ENCODE results near the gene QRFP.

QRFP gene

DNA sequence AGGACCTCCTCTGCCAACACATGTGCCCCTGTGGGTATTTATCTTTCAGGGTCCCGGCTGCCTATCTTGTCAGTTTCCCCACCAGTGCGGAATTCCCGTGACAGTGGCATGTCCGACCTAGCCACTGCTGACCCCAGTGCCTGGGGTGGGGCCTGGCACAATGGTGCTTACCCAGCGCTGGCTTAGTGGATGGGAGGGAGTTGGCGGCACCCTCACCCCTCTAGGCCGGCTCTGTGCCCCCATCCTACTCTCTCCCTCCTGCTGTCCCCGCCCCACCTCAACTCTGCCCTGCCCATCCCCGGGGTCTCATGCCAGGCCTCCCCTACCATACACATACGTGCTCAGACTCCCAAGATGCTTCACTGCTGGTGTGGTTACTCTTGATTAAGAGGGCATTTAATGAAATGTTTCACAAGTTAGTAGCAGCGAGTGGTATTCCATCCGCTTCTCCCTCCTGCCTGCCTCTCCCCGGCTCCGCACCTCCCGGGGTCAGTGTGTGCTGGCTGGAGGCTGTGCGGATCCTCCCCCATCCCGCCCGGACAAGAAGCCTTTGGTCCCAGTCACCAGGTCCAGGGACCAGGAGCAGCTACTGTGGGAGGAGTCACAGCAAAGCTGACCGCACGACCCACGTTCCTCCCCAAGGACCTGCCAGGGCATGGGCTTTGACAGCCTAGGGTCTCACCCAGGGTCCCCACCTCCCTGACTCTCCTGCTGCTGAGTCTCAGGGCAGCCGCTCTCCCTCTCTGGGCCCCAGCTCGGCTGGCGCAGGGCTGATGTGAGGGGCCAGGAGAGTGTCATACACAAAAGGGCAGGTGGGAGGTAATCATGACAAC, 9.5 kb upstream of the QRFP start:
- Histone ChIP-seq H3K4me1 (ENCODE audit: low read length) (no peaks in the 10 kb centered on the region), H3K4me2 (ENCODE audit: low read length) (no peak overlapping the region), H3K27ac (ENCODE audit: low read length) (no peak overlapping the region), H4K20me1 (ENCODE audit: insufficient read depth, low read length) (no peaks in the 10 kb centered on the region), H3K9ac (ENCODE audit: low read length) (no peak overlapping the region), H3K36me3 (replicated peaks; ENCODE audit: low read depth, low read length) (no peaks in the 10 kb centered on the region), H2AFZ (ENCODE audit: low read depth, low read length) (no peak overlapping the region), H3K4me3 (ENCODE audit: low read length) (no peak overlapping the region), H3K9me3 (ENCODE audit: insufficient read depth, low read length) (no peaks in the 10 kb centered on the region), H3K27me3 (ENCODE audit: low read depth, low read length) (peaks cover 18% of the 10 kb centered on the region; the same call in 1 of the 2 replicates), H3K79me2 (ENCODE audit: low read length) (no peaks in the 10 kb centered on the region)
- TF ChIP-seq EZH2phosphoT487 (IDR thresholded peaks at IDR 0.05; ENCODE audit: low read depth), result no peak
- TF ChIP-seq, protein P1, sequence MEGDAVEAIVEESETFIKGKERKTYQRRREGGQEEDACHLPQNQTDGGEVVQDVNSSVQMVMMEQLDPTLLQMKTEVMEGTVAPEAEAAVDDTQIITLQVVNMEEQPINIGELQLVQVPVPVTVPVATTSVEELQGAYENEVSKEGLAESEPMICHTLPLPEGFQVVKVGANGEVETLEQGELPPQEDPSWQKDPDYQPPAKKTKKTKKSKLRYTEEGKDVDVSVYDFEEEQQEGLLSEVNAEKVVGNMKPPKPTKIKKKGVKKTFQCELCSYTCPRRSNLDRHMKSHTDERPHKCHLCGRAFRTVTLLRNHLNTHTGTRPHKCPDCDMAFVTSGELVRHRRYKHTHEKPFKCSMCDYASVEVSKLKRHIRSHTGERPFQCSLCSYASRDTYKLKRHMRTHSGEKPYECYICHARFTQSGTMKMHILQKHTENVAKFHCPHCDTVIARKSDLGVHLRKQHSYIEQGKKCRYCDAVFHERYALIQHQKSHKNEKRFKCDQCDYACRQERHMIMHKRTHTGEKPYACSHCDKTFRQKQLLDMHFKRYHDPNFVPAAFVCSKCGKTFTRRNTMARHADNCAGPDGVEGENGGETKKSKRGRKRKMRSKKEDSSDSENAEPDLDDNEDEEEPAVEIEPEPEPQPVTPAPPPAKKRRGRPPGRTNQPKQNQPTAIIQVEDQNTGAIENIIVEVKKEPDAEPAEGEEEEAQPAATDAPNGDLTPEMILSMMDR (IDR thresholded peaks at IDR 0.05; ENCODE audit: low read depth, low read length), result no peak

DNA sequence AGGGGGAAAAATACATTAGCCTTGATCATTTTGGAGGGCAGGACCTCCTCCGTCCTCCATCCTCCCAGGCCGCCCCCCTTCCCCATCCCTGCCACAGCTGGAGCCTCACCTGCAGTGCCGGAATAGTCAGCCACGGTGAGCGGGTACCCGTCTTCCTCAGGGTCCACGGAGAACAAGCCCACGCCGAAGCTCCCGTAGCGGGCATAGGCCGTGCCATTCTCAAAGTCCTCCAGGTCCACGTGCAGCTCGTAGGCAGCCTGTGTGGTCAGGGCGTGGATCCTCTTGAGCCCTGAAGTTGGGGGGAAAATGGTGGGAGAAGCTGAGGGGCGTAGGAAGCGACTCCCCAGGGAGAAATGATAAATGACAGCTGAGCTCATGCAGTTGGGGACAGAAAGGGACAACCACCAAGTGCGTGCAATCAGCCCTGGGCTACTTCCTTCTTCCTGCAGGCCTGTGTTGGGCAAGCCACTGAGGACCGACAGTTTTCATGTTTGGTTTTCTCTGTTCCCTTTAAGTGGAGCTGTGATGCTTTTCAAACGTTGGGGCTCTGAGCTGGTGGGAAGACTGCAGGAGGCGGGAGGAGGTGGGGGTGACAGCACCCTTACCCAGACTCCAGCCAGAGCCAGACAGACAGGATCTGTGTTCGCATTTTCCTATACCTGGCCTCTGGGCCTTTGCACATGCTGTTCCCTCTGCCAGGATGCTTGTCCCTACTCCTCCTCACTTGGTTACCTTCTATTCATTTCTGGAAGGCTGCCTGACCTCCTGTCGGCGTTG, 8.7 kb upstream of the QRFP start:
- no peak overlapping the region for H3K4me2 ChIP-seq (ENCODE audit: low read length)
- H4K20me1 ChIP-seq (ENCODE audit: insufficient read depth, low read length), result no peaks in the 10 kb centered on the region
- H3K27me3 ChIP-seq (ENCODE audit: low read depth, low read length), result peaks cover 26% of the 10 kb centered on the region
- no peak overlapping the region for H3K27ac ChIP-seq (ENCODE audit: low read length)
- H3K9ac ChIP-seq (ENCODE audit: low read length), result no peak overlapping the region
- no peak overlapping the region for H2AFZ ChIP-seq (ENCODE audit: low read depth, low read length)
- H3K79me2 ChIP-seq (ENCODE audit: low read length), result no peaks in the 10 kb centered on the region
- H3K4me1 ChIP-seq (ENCODE audit: low read length), result no peaks in the 10 kb centered on the region
- TF ChIP-seq, protein P1 (IDR thresholded peaks at IDR 0.05; ENCODE audit: low read depth, low read length), result no peak
- no peak for TF ChIP-seq EZH2phosphoT487 (IDR thresholded peaks at IDR 0.05; ENCODE audit: low read depth)
- no peak overlapping the region for H3K4me3 ChIP-seq (ENCODE audit: low read length)
- H3K36me3 ChIP-seq (replicated peaks; ENCODE audit: low read depth, low read length), result no peaks in the 10 kb centered on the region
- no peaks in the 10 kb centered on the region for H3K9me3 ChIP-seq (ENCODE audit: insufficient read depth, low read length)

DNA sequence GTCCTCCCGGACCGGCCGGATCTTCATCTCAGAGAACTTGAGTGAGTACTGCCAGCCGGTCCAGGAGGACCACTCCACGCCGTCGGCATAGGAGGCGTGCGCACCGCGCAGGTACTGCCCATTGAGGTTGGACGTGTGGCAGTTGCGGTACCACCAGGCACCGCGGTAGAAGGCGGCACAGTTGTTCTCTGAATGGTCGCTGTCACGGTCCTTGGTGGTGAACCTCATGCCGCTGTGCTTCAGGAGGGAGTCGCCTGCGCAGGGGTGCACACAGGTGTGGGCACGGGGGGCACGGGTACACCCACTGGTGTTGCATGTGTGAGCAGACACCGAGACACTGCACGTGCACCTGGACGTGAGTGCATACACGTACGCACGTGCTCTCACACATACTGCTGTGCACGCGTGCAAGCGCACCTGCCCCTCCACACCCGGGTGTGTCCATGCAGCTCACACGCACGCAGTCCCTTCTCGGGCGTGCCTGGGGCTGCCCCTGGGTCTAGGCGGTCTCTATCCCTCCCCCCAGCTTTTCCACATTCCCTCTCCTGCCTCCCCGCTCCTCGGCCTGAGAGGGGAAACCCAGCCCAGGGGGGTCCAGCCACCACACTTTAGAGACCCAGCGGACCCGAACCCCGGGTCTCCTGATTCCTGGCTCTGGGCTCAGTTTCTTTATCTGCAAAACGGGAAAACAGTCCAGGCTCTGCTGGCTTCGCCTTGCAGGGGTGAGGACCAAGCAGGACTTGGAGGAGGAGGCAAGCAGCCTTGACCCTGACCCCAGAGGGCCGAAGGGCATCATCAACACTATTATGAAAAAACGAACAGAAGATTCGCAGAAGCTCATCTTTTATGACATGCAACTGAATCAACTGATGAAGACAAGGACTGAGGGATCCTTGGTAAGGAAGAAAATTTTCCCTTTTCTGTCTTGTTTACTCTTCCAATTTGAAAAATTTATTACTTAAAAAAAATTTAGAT, 7.7 kb upstream of the QRFP start:
- Histone ChIP-seq H4K20me1 (ENCODE audit: insufficient read depth, low read length) (no peaks in the 10 kb centered on the region), H3K27ac (ENCODE audit: low read length) (no peak overlapping the region), H2AFZ (ENCODE audit: low read depth, low read length) (no peak overlapping the region), H3K4me3 (ENCODE audit: low read length) (no peak overlapping the region), H3K79me2 (ENCODE audit: low read length) (no peaks in the 10 kb centered on the region), H3K4me1 (ENCODE audit: low read length) (no peaks in the 10 kb centered on the region), H3K9ac (ENCODE audit: low read length) (no peak overlapping the region), H3K4me2 (ENCODE audit: low read length) (no peak overlapping the region), H3K36me3 (replicated peaks; ENCODE audit: low read depth, low read length) (no peaks in the 10 kb centered on the region), H3K27me3 (ENCODE audit: low read depth, low read length) (peaks cover 30% of the 10 kb centered on the region), H3K9me3 (ENCODE audit: insufficient read depth, low read length) (no peaks in the 10 kb centered on the region)
- TF ChIP-seq, protein P1 (IDR thresholded peaks at IDR 0.05; ENCODE audit: low read depth, low read length), result no peak
- TF ChIP-seq EZH2phosphoT487 (IDR thresholded peaks at IDR 0.05; ENCODE audit: low read depth), result no peak
